GM21529 (cell line): ENCODE measurements around the gene SHISAL1.

Experiments used
- ATAC-seq: cut with Tn5 transposase; IDR thresholded peaks from one replicate; pipeline ENCODE4 v1.9.1; 2021; ENCODE audit not compliant: unreplicated experiment

Gene SHISAL1

DNA sequence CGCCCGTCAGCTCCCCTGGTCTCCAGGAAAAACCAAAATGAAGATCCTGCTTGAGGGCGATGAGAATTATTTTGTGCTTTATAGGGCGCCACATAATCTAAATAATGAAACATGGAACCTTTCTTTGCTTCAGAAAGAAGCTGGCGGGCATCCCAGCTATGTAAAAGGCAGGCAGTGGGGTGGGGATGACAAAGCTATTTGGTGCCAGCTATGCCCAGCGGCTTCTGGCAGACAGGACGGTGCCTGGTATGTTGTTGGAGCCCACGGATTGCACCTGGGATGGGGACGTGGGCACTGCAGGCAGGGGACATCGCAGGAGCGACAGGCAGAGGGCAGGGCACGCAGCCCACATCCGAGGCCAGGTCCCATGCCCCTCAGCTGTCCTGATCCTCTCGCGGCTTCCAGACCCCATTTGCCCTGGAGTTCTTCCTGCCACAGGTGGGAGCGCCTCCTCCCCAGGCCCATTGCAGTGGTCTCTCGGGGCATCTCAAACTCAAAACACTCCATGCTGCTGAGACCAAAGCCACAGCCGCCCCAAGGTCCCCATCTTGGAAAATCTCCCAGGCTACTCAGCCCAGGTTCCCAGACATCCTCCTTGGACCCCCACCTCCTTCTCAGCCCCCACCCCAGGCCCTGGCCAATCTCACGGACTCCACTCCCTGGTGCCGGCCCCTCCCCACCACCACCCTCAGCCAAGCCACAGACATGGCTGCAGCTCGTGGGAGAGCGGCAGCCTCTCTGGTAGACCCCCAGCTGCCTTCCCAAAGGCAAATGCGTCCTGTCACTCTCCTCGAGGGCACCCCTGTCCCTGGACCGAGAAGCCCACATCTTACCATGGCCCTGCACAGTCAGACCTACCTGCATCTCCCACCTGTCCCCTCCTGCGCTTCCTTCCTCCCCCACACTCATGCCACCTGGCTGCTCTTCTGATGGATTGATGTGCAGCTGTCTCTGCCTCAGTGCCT lies 45.7 kb downstream of the SHISAL1 start:
- ATAC-seq: no peak

DNA sequence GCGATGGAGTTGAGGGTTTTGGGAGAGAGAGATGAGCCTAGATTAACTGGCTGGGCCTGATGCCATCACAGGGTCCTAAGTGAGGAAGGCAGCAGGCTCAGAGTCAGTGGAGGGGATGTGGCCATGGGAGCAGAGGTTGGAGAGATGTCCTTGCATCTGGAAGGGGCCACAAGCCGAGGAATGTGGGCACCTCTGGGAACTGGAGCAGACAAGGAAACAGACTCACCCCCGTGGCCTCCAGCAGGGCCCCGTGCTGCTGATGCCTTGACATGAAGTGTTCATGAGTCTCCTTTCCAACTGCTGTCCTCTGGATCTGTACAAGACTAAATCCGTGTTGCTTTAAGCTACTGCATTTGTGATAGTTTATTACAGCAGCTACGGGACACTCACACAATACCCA lies 49.2 kb downstream of the SHISAL1 start:
- no peak for ATAC-seq

DNA sequence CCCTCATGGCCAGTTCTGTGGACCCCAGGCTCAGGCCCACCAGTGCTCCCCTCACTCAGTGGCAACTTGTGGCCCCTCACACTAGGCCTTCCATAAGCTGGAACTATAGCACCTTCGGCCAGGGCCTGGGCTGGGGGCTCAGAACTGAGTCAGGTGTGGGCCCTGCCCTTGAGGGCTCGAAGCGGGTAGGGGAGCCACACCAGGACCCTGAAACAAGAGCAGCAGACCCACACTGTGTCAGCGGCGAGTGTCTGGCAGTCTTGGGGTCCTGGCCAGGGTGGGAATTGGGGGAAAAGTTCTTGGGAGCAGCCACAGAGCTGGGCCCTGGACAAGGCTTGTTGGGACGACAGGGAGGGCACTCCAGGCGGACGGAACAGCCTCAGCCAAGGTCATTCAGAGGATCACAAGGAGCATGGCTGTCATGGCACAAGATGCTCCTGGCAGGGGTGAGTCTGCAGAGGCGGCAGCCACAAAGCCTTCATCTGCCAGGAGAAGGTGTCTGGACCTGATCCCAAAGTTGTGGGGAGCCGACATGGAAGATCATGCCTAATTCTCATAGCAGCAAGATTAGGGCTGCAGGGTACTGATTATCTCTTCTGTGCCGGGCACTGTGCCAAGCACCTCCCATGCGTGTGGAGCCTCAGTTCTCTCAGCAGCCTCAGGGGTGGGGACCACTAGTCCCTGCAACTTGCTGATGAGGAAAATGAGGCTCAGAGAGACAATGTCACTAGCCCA lies 50.7 kb downstream of the SHISAL1 start:
- ATAC-seq: no peak

DNA sequence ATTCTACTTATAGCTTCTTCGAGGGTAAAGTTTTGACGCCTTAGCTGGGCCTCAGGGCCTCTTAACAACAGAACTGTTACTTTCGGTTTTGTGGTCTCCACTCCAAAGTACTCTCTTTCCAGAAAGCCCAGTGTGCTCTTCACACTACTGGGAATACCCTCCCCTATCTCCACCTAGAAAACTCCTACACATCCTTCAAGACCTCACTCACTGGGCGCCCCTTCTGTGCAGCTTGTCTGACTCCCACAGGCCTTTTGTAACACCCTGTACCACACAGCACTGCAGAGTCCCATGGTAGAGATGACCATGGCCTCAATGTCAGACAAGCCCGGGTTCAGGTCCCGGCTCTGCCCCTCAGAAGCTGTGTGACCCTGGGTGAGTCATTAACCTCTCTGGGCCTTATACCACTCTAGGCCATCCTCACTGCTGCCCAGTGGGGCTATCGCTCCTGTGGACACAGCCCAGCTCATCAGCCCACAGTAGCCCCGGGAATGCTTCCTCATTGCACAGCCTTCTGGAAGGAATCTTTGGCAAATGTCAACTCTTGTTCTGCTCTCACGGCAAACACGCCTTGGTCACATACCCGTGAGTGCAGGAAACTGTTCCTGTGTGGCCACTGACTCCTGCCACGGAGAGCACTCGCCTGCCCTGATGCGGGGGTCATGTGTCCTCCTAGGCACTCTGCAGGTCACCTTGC lies 51.4 kb downstream of the SHISAL1 start:
- ATAC-seq: no peak

DNA sequence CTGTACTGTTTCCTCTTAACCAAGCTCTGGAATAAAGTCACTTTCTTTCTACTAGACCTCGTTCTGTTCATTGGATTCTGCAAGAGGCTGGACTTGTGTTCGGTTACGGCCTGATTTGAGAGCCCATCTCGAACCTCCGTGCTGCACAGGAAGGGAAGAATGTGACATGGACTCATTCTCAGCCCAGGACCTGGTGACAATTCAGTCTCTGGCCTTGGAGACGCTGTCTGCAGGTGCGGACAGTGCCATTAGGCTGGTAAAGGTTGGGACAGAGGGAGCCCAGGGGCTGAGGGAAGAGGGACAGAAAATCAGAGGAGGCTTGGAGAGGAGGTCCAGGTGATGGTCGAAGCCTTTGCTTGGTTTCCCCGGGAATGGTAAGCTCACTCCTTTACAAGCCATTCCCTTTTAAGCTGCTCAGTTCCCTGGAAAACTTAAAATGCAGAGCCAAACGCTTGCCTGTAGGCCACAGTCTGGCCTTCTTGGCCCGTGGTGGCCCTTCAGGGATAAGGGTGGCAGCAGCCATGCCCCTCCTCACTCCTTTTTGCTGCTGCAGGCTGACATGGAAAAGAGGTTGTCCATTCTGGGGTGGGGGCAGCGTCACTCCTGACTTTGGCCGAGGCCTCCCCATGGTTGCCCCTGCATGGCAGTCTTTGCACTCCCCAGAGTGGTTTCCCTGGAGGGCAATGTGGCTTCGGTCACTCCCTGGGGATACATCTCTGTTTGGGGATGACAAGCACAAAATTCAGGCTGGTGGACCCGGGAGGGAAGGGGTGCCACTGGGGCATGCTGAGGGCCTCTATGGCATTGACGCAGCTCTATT lies 52.3 kb downstream of the SHISAL1 start:
- no peak for ATAC-seq

DNA sequence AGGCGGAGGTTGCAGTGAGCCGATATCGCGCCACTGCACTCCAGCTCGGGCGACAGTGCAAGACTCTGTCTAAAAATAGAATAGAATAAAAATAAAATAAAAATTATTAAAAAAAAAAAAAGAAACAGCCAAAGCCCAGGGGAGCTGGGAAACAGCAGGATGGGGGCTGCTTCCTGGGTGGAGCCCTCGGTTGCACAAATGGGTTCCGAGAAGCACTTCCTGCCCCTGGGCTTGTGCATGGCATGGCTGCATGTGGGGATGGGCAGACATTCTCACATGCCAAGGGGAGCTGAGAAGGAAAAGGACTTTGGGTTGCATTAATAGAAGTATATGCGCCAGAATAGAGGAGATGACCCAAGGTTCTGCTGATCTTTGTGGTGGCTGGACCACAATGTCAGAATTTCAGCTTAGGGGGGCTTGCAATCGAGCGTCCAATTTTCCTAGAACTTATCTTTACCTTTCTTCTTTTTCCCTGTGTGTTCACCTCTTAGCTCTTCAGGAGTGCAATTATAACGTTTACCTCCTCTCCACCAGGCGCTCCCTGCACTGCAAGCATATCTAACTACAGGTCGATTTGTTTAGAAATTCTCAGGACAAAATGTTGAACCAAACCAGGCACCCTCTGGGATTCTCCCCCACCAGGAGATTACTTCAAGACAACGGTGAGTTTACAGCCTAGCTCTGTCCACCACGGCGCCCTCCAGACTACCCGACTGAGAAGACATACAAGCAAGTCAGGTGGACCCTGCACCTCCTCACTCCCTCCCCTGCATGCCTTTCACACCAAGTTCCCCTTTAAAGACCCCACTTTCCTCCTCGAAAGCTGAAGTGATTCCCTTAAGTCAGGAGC lies 53.2 kb downstream of the SHISAL1 start:
- ATAC-seq: no peak

DNA sequence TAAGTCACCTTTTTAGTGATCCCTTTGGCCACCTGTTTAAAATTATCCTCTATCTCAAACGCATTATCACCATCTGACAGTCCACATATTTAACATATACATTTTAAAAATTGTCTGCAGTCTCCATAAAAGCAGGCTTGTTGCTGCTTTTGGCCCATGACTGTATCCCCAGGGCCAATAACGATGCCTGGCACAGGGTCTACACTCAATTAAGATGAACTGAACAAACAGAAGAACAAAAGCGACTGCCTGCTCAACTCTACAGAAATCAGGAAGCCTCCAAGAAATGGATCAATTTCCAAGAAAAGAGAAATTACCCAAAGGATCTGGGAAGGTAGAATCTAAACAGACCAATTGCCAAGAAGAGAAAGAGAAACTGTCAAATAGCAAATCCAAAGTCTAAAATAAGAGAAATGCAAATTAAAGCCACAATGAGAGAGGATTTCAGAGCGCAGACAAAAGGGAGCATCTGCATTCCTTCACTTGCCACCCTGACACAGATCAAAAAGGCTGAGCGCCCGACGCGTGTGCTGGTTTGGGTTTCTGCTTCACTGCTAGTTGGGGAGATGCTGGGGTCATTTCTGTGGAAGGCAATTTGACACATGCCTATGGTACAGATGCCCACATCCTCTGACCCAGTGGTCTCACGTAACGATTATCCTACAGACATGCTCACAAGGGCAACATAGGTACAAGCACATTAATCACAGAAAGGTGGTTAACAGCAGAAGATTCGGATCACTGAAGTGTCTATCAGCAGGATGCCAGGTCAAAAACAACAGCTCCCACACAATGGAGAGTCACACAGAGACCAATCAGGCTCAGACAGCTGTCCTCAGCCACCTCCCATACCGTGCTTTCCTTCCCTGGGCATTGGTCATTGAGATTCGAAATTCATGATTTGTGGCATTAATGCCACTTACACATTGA lies 55.9 kb downstream of the SHISAL1 start:
- ATAC-seq: no peak

DNA sequence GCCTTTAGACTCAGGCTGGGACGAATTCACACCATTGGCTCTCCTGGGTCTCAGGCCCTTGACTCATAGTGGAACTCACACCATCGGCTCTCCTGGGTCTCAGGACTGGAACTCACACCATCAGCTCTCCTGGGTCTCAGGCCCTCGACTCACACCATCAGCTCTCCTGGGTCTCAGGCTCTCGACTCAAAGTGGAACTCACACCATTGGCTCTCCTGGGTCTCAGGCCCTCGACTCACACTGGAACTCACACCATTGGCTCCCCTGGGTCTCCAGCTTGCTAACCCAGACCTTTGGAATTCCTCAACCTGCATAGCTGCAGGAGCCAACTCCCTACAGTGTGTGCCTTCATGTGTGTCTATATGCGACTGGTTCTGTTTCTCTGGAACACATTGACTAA lies 56.7 kb downstream of the SHISAL1 start:
- no peak for ATAC-seq

DNA sequence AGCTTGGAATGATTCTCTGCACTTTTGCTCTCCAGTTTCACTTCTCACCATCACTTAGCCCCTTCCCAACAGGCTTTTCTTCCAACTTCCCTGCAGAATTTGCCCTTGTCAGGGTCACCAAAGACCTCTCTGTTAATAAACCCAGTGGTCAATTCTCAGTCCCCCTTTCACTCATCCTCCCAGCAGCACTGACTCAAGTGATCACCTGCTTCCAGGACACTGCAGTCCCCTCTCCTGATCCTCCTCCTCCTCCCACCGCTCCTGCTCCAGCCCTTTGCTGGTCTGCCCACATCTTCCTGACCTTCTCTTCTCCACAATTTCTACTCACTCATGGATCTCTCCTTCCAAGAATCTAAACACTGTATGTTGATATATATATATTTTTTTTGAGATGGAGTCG lies 57.9 kb downstream of the SHISAL1 start:
- no peak for ATAC-seq

DNA sequence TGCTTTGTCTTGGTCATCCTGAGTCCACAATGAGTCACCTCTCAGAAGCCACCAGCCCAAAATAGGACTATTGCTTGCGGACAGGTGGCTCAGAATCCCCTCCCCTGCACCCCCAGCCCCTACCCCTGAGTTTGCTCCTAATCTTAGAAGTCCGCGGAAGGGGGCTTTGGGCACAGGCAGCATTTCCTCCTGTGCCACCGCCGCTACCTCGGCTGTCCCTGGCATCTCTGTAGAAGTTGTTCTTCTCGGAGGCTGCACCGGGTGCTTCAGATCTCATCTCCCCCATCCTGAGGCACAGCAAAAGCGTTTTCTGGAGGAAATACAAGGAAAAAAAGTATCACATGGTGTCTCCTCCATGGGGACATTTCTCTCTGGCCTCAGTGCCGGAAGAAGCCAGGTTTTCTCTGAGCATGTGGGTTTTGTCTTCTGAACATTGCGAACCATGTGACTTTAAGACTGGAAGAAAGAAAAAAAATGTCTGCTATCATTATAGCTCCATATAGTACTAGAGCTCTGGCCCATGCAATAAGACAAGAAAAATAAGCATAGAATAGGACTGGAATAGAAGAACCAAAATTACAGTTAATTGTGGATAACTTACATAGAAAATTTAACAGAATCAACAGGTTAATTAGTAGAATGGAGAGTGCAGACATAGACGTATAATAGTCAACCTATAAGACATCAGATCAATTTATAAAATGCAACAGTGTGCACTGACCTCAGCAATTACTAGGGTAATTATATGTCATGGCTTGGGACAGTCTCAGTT lies 63.2 kb downstream of the SHISAL1 start:
- no peak for ATAC-seq

DNA sequence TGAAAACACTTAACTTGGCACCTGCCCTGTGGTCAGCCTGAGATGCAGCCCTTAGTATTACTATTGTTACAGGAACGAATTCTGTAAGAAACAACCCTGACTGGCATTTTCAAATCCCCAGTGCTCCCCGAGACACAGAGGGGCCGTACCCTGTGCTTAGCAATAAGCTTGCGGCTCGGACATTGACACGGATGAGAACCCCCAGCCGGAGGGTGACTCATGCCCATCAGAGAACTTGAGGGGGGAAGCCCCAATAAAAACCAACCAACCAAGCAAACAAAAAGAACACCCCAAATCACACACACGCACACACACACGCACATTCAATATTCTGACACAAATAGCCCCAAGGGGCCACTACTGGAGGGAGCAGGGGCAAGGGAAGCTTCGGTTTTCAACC lies 63.8 kb downstream of the SHISAL1 start:
- no peak for ATAC-seq

DNA sequence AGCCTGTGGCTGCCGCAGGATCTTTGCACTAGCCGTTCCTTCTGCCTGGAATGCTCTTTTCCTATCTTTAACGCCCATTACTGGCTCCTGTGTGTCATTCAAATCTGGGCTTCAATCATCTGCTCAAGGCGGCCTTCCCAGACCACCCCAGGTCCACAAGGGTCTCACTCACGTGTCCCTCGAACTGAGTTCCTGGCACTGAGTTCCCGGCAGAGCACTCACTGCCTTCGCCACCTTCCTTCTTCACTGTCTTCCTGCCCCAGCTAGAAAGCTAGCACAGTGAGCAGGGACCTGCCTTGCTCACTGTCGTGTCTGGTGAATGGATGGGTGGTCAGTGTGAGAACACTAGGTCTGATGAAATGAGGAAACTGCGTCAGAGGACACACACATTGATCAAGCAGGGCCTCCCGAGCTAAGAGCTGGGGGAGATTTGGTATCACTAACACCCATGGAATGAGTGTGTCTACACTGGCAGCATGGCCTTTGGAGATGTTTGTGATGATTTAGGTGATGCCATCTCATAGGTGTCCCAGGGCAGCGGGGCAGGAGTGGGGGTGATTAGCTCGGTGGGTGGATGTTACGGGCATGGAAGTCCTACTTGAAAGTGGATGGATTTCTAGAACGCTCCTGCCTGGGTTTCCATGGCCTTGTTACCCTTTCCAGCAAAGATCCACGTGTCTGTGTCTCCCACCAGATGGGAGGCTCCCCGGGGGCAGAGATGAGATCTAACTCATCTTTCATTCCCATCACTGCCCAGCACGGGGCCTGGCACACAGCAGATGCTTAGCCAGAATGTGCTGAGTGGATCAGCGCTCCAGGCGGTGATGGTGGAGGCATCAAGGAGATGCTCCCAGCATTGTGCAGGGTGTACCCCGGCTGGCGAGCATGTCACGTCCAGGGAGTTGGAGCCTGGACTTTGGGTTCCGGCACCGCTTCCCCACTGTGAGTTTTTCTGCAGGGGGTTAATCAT lies 64.5 kb downstream of the SHISAL1 start:
- no peak for ATAC-seq

DNA sequence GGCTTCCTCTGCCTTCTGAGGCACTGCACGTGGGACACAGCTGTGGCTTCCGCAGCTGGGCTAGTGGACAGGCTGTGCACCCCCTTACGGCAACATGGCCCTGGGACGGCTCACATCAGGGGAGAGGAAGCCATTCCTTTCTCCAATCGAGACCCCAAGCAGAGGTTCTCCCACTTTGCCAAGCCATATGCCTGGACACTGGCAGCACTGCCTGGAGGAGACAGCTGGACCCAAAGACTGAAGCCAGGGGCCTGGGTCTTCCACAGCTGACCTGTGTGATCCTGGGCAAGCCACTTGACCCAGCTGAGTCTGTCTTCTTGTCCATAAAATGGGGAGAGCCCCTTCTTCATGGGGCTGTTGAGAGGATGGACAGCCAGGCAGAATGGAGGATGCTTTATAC lies 65.4 kb downstream of the SHISAL1 start:
- ATAC-seq: no peak

DNA sequence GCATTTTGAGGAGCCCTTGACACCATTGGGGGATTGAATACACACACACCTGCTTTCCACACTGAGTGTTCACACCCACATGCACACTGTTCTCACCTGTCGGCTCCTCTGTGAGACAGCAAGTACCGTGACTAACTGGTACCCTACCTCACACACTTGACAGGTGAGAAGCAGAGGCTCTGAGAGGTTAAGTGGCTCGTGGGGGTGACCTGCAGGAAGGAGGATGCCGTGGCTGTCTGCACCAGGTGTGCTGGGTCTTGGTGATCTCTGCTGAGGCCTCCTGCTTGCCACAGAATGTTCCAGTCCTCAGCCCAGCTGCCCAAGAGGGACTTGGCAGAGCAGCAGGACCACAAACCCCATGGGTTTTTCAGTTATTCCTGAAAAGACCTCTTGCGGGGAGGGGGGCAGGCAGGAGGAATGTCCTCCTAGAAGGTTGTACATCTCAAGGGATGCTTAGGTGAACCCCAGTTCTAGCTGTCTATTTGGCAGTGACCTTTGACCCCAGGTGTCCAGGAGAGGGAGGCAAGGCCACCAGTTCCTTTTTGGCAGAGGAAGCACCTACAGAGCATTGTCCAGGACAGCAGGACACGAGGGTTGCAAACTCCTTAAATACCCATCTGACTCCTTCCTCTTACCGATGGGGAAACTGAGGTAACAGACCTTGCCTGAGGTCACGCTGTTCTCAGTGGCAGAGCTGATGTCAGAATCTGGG lies 66.0 kb downstream of the SHISAL1 start:
- ATAC-seq: no peak

DNA sequence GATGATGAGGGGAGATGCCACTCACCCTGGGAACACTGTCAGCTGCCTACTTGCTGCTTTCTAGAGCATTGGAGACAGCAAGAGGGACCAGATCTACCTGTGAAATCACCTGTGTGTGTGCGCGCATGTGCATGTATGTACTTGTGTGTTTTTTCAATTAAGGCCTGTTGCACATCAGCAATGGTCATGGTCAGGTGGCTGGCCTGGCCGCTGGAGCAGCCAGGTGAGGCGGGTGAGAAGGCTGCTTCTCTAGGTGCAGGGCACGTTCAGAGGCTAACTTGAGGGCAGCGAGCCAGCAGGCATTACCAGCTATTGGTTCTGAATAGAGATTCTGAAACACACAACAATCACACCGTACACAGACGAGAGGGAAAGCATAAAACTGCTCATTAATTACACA lies 66.9 kb downstream of the SHISAL1 start:
- no peak for ATAC-seq

DNA sequence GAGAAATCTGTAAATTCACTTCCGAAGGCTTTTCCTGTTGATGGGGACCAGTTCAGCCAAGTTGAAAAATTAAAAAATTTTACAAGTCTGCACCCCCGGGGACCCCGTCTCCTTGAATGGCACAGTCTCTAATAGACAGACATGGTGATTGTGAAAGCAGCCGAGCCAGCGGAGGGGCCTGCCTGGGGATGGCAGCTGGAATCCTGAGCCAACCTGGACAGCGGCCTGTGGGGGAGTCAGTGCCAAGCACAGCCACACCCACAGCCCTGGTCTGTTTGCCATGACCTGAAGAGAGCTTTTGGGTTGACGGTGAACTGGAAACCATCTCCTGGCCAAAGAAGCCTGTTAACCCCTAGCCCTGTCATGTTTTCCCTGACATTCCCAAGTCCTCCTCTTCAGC lies 67.3 kb downstream of the SHISAL1 start:
- no peak for ATAC-seq
